HG02943 (cell line): ENCODE measurements around the gene ZNF382.
"Not testable (repeated sequence)": the region's sequence is repeated elsewhere in the genome, so short reads cannot be mapped to it uniquely, and the experiment has no call there.

Experiments used
- ATAC-seq: cut with Tn5 transposase; IDR thresholded peaks from one replicate; pipeline ENCODE4 v1.9.1; 2021; ENCODE audit warnings: mild to moderate bottlenecking, low read depth, moderate library complexity; ENCODE audit not compliant: unreplicated experiment

ZNF382 gene

DNA sequence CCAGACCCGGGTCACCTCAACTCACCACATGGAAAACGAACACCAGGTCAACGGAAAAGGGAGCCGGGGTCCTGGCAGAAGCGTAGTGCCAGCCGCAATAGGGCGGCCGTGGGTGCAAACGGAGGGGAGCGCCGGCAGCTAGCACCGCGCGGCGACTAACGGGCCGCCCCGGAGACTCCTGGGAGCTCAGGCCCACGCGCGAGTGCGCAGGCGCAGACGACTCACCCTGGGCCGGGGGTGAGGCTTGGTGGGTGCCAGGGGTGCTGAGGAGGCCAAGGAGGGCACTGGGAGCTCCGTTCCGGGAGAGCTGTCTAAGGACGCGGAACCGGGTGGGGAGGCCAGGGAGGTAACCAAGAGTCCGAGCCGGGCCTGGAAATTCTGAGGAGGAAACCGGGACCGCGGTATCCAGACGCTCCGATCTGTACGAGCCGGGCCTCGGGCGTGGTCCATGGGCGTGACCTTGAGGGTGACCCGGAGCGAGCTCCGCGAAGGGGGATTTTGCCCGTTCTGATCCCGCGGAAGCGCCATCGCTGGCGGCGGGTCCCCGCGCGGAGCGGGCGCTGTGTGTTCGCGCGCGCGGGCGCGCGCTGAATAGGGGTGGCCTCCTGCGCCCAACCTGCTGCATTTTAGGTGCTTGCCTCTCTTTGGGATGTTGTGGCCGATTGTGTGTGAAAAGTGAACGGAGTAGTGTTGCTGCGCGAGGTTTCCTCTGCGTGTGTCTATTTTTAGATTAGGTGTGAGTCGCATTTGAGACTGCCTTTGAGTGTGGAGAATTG lies at the start of gene ZNF382:
ZNF382 (plus strand) TSS at position 213 of the 776 bp plus-strand sequence. CDS start 4,602 bp downstream, outside the sequence.
- no peak for ATAC-seq

DNA sequence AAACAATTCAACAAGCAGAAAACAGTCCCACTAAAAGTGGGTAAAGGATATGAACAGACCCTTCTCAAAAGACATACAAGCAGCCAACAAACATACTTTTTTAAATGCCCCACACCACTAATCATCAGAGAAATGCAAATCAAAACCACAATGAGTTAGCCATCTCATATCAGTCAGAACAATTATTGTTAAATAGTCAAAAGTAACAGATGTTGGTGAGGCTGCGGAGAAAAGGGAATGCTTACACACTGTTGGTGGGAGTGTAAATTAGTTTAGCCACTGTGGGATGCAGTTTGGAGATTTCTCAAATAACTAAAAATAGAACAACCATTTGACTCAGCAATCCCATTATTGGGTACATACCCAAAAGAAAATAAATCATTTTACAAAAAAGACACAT lies 40.7 kb upstream of the ZNF382 start:
- no peak for ATAC-seq

- ATAC-seq = no peak
These were observed 32.5 kb upstream of the ZNF382 start for GRCh38 chr19:36572593-36573019.

DNA sequence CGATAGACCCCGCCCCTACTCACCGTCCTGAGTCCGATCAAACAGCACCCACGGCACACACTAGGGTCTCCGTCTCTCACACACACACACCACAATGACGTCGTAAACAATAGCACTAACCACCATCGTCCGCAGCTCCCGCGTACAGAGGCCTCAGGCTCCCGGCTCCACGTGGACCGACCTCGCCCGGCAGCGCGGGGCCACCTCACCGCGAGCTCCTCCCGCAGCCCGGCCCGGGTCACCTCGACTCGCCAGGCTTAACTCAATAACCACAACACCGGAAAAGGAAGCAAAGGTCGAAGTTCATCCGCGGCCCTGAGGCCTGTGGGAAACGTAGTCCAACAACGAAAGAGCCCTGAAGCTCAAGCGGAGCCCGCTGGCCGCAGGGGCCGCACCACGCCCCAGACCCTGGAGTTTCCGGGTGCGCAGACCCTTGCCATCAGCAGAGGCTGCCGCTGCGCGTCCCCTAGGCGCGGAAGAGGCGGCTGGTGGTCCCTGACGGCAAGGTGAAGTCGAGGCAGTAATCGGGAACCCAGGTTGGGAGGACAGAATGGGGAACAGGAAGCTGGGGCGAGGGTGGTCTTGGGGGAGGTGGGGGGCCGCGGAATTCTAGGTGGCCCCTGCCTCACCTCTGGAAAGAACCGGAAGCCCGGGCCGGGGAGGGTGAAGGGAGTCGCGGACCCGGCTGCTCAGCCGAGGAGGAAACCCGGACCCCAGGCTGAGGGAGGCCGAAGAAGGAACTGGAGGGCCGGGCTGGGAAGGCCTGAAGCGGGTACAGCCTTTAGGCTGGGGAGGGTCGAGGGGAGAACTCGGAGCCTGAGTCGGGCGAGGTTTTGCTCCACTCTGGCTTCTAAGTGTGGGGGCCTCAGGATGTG lies 31.9 kb upstream of the ZNF382 start, which contains the start of gene ZNF529:
ZNF529 (minus strand) TSS at position 273 of the 875 bp plus-strand sequence. CDS start 946 bp downstream, outside the sequence.
- peak; percentile 88 for ATAC-seq

DNA sequence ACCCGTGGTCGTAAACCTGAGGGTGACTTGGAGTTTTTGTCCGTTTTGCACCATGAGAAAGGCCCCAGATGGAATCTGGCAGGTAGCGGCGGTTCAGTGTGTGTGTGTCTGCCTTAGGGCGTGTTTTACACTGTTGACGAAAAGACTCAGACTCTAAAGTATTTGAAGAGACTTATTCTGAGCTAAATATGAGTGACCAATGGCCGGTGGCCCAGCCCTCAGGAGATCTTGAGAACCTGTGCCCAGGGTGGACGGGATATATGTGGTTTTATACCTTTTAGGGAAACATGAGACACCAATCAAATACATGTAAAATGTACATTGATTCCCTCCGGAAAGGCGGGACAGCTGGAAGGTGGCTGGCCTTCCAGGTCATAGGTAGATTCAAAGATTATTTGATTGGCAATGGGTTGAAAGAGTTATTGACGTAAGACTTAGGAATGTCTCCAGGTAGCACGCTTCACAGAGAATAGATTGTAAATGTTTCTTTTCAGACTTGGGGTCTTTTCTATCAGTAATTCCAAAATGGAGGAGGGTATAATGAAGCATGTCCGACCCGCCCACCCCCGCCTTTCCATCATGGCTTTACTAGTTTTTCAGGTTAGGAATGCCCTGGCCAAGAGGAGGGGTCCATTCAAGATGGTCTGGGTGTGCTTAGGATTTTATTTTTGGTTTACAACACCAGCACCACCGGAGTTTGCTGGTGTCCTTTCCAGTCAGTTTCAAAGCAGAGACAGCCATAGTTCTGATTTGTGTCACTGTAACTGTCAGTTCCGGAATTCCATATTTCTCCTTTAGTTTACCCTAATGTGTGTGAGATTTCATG lies 31.0 kb upstream of the ZNF382 start:
- ATAC-seq = peak; percentile 10

- ATAC-seq = no peak
These were observed 30.4 kb upstream of the ZNF382 start for GRCh38 chr19:36574741-36575140.

DNA sequence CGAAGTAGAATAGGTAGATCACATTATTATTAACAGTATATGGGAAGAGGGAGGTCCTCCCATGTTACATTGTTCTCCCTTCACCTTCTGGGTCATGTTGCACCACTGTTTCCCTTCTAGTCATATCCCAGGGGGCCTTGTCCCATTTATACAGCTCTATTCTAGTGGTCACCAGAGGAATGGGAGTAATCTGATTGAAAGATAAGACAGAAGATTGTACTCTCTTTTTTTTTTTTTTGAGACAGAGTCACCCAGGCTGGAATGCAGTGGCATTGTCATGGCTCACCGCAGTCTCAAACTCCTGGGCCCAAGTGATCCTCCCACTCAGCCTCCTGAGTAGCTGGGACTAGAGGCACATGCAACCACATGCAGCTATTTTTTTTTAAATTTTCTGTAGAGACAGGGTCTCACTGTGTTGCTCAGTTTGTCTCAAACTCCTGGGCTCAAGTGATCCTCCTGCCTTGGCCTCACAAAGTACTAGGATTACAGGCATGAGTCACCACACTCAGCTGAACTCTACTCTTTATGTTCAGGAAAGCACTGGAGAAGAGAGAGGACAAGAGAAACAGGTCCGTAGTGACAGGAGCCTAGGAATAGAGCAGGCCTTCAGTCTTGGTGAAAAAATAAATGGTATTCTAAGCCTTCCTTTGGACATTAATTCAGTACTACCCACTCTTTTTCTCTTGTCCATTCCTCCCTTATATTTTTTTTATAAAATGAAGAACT lies 27.7 kb upstream of the ZNF382 start:
- no peak for ATAC-seq

- no peak for ATAC-seq
These were observed 25.9 kb upstream of the ZNF382 start for GRCh38 chr19:36579255-36579654.

DNA sequence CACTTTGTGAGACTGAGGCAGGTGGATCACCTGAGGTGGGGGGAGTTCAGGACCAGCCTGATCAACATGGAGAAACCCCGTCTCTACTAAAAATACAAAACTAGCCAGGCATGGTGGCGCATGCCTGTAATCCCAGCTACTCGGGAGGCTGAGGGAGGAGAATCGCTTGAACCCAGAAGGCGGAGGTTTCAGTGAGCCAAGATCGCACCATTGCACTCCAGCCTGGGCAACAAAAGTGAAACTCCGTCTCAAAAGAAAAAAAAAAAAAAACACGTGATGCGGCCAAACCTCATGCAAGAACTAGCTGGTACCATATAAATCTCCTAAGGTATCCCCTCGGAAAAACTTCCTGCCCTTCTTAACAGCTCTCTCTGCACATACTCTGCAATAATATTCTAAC lies 2.4 kb upstream of the ZNF382 start:
- not testable (repeated sequence) for ATAC-seq

DNA sequence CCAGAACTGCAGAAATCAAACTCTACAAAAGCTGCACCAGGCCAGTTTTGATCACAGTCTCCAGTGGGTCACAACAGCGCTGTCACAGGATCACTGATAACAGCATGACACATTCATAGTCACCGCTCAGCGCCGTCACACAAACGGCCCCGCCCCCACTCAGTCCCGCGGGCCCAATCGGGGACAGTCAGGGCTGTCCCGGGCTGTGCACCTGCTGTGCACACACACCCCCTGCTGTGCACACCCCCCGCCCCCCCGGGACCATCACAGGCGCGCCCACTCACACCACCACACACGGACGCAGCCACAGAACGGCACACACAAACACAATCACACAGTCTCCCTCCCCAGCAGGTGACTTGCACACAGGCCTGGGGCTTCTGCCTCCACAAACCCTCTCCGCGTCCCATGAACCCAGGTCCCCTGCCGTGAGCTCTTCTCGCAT lies 435 bp upstream of the ZNF382 start:
- ATAC-seq = no peak

- ATAC-seq = no peak
These were observed 865 bp downstream of the ZNF382 start for GRCh38 chr19:36605877-36606478.

DNA sequence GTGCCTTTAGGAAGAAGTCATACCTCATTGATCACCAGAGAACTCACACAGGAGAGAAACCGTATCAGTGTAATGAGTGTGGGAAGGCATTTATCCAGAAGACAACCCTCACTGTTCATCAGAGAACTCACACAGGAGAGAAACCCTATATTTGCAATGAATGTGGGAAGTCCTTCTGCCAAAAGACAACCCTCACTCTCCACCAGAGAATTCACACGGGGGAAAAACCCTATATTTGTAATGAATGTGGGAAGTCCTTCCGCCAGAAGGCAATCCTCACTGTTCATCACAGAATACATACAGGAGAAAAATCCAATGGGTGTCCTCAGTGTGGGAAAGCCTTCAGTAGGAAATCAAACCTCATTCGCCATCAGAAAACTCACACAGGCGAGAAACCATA lies 21.9 kb downstream of the ZNF382 start:
- ATAC-seq = no peak

GRCh38 chr19:36635342-36635741 lies 30.2 kb downstream of the ZNF382 start:
- no peak for ATAC-seq

DNA sequence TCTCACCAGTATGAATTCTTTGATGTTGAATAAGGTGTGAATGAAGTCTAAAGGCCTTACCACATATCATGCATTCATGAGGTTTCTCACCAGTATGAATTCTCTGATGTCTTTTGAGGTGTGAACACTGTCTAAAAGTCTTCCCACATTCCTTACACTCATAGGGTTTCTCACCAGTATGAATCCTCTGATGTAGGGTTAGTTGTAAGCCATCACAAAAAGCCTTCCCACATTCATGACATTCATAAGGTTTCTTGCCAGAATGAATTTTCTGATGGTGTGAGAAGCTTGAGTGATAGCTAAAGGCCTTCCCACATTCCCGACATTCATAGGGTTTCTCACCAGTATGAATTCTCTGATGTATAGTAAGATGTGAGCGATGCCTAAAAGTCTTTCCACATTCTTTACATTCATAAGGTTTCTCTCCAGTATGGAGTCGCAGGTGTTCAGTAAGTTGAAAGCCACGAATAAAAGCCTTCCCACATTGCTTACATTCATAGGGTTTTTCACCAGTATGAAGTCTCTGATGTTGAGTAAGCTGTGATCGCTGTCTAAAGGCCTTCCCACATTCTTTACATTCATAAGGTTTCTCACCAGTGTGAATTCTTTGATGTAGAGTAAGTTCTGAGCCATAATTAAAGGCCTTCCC lies 33.9 kb downstream of the ZNF382 start:
- no peak for ATAC-seq

DNA sequence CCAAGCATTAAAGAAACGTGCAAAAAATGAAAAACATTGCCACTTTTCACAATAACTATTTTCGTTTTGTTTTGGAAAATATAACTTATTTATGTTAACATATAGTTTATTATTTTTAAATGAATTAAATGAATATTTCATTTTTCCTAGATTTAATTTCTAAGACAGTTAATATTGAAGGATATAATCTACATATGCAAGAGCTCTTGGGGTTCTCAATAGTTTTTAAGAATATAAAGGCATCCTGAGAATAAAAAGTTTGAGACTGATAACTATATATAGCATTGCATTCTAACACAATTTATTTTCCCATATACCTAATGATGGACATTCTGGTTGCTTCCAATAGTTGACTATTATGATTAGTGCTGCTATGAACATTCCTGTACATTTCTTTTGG lies 41.6 kb downstream of the ZNF382 start:
- no peak for ATAC-seq

GRCh38 chr19:36652958-36653357 lies 47.8 kb downstream of the ZNF382 start:
- ATAC-seq = no peak

DNA sequence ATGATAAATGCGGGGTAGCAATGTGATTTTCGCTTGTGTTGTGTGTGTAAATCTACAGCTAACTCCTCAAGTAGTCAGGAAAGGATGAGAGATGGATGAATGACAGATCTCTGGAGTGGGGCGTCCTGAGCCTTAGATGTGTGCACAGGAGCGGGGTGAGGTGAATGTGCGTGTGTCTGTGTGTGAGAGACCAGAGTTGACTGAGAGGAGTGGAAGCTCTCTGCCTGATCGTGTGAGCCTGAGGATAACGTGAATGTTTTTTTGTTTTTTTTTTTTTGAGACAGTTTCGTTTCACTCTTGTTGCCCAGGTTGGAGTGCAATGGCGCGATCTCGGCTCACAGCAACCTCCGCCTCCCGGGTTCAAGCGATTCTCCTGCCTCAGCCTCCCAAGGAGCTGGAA lies 60.7 kb downstream of the ZNF382 start:
- no peak for ATAC-seq

DNA sequence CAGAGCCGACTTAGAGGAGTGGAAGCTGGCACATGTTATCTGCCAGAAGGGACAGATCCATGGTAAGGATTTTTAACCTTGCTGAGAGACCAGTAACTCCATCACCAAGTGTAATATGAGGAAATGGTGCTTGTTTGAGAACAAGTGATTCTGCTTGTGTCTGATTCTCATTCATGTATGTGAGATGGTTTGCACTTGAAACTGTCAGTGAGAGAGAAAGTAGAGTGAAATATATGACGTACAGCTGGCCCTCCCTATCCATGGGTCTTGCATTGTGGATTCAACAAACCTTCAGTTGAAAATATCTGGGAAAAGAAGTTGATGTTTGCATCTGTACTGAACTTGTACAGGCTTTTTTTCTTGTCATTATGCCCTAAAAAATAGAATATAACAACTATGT lies 63.5 kb downstream of the ZNF382 start:
- no peak for ATAC-seq

DNA sequence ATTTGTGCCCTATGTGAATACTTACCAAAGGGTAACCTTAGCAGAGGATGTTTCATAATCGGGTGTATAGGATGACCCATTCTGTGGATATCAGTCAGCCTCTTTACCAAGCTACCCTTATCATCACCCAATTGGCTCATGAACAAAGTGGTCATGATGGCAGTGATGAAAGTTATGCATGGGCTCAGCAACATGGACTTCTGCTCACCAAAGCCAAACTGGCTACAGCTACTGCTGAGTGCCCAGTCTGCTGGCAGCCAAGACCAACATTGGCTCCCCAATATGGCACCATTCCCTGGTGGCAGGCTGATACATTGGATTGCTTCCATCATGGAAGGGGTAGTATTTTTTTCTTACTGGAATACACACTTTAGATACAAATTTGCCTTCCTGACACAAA lies 67.3 kb downstream of the ZNF382 start:
- no peak for ATAC-seq
